Retinal pigment epithelial cell (primary cell): ENCODE results near the gene TERF2IP.

Source experiments
- DNase-seq: peaks from one replicate; pipeline ENCODE4 v3.0.0-alpha.2; 2010; ENCODE audit warnings: low read depth
- H3K4me3 ChIP-seq: 2 replicates; pipeline ENCODE4 v1.5.1; 2011; ENCODE audit warnings: mild to moderate bottlenecking, low read length, control low read depth, moderate library complexity
- TF ChIP-seq, protein P1 (sequence below): conservative IDR thresholded peaks from 2 replicates; pipeline ENCODE4 v1.5.1; 2011; ENCODE audit warnings: low read depth, low read length, control low read depth, inconsistent platforms

TERF2IP gene

DNA sequence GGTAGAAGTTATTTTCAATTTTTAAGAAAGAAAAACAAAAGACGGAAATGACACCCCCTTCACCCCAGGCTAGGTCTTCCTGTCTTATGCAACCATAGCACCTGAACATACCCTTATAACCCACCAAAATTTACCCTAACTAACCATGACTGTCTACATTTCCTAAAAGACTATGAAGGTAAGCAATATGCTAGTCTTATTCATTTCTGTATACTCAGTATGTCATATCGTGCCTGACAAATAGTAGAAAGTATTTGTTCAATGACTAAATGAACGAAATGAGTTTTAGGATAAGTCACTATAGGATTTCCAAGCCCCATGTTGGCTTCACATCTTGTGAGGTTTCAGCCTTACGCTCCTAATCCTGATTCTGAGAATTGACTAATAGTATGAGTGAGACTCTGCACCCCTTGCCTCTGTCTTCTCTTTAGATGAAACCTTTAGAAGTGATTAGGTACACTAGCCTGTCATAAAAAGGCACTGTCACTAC lies 31.0 kb upstream of the TERF2IP start:
- TF ChIP-seq, protein P1, sequence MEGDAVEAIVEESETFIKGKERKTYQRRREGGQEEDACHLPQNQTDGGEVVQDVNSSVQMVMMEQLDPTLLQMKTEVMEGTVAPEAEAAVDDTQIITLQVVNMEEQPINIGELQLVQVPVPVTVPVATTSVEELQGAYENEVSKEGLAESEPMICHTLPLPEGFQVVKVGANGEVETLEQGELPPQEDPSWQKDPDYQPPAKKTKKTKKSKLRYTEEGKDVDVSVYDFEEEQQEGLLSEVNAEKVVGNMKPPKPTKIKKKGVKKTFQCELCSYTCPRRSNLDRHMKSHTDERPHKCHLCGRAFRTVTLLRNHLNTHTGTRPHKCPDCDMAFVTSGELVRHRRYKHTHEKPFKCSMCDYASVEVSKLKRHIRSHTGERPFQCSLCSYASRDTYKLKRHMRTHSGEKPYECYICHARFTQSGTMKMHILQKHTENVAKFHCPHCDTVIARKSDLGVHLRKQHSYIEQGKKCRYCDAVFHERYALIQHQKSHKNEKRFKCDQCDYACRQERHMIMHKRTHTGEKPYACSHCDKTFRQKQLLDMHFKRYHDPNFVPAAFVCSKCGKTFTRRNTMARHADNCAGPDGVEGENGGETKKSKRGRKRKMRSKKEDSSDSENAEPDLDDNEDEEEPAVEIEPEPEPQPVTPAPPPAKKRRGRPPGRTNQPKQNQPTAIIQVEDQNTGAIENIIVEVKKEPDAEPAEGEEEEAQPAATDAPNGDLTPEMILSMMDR = no peak
- no peak for DNase-seq
- H3K4me3 ChIP-seq = no peak overlapping the region

DNA sequence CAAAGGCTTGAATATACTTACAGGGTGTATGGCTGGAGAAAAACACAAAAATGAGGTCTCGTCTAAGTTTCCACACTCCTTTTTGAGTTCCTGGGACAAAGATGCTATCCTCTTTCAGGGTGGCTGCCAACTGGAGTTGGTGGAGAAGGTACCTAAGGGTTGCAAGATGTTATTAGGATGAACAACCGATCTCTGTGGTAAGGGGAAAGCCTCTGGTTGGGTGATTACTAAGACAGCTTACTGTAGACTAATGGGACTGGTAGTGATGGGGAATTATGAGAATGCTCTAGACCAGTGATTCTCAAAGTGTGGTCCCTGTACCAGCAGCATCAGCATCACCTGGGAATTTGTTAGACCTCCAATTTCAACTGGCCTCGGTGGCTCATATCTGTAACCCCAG lies 30.5 kb upstream of the TERF2IP start:
- no peak for DNase-seq
- TF ChIP-seq, protein P1 = no peak
- no peak overlapping the region for H3K4me3 ChIP-seq

DNA sequence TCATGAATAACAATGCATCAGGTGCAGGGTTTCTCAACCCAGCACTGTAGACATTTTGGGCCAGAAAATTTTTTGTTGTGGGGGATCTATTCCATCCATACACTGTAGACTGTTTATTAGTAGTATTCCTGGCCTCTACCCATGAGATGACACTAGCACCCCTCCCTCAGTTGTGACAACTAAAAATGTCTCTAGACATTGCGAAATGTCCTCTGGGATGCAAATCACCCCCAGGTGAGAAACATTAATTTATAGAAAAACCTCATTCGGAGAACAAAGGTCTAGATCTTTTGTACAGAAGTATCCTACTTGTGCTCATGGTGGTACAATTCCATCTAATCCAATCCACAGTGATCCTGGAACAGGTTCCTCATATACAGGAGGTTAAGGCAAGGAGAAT lies 28.8 kb upstream of the TERF2IP start:
- H3K4me3 ChIP-seq = no peak overlapping the region
- TF ChIP-seq, protein P1 = no peak
- no peak for DNase-seq

DNA sequence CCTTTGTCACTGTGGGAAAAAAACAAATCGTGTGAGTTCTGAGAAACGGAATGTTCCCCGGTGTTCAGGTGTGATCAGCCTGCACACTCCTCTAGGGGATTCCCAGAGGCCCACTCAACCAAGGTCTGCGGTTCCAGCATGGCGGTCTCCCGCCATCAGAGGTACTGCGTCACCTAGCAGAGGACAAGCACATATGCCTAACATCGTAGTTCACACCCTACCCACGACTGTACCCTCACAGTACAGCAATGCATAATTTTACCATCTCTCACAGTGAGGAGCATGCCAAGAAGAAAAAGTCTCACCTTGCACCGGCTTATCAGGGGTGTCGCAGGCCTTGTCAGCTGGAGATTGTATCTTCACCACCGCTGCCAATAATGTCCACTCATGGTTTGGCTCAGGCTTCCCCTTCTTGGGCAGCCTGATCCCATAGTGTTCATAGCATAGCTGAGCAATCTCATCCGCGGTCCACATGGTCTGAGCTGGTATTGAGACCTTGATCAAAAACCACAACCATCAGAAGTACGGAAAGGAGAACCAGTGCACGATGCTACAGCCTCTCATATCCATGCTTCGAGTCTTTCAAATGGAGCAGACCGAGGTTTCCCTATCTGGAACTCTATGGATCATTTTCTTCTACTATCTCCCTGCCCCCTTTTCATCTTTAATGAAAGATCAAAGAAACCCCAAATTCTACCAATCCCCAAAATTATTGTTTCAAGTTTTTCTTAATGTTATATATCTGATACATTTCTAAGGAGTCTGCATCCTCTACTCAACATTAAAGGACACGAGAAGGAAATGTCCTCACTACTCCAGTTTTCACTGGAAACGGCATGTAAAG lies 27.0 kb upstream of the TERF2IP start:
- TF ChIP-seq, protein P1 = no peak
- no peak for DNase-seq

DNA sequence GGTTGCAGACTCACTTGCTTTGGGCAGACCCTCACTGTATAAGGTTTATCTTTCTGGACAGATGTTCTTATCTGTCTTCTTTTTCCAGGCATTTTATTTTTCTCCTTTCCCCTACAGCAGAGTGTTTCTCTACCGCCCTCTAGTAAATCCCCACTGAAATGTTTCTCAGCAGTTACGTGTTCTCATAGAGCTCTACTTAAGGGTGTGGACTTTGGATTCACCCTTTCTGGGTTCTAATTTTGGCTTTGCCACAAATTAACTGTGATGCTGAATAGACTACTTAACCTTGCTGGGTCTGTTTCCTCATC lies 26.4 kb upstream of the TERF2IP start:
- no peak overlapping the region for H3K4me3 ChIP-seq
- TF ChIP-seq, protein P1 = peak; percentile 74
- peak; percentile 6 for DNase-seq

More for the DNA sequence above, 27.0 kb upstream of the TERF2IP start:
- H3K4me3 ChIP-seq = no peak overlapping the region

DNA sequence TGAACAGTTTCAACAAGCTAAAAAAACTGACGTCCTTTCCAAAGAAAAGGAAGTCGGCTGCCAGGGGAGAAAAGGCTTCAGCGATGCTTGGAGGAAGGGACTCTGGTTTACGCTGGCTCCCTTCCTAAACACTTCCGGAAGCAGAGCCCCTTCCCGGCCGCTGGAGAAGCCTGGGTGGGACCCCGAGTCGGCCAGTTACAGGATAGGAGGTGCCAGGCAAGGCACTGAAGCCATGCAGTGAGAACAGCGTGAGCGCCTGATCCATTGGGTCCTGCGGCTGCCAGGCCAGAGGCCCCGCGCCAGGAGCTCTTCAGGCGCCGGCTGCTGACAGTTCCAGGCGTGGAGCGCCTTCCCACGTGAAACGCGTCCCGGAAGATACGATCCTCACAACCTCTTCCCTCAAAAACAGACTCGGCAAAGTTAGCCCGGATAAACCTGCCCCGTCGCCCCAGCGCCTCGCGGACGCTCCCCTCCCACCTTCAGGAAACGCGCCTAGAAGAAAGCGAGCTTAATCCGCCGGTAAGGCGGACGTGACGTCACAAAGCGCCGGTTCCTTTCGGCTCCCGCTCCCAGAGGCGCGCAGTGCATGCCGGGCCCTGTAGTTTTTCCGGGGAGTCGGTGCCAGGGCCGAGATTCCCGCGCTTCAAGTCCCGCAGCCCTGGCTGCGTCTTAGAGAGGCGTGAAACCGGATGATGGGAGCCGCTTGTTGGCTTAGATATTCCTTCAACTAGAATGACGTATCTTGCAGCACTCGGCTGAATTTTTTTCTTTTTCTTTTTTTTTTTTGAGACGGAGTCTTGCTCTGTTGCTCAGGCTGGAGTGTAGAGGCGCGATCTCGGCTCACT lies 24.6 kb upstream of the TERF2IP start, which contains the start of gene ADAT1:
Gene ADAT1, minus strand, starts transcription at position 521 of the 845 bp plus-strand sequence. CDS start 2,482 bp downstream, outside the sequence.
- TF ChIP-seq, protein P1 = no peak
- peak within 1 kb of the TSS; percentile 85 for H3K4me3 ChIP-seq
- DNase-seq = peak; percentile 93
